Forelimb muscle (tissue), 1 donor: ENCODE results near the gene SYNGR3. TPM values are rescaled to one million over a fixed set of nuclear protein-coding genes. Genes with fewer than 3 reads are reported as not detected.

Source experiments
- DNase-seq: peaks from one replicate; pipeline ENCODE4 v3.0.0-alpha.2; 2013; ENCODE audit warnings: low read depth
- polyA plus RNA-seq: library from polyadenylated mRNA; unstranded; fragments of 120-200 nt; gene quantifications from one replicate; pipeline ENCODE4 v1.2.1, GENCODE V29; 2013; ENCODE audit not compliant: insufficient read length

Gene SYNGR3
- polyA plus RNA-seq, 1 donor, result 1.4 TPM

GRCh38 chr16:2042171-2042985 lies 52.6 kb downstream of the SYNGR3 start:
- no peak for DNase-seq

DNA sequence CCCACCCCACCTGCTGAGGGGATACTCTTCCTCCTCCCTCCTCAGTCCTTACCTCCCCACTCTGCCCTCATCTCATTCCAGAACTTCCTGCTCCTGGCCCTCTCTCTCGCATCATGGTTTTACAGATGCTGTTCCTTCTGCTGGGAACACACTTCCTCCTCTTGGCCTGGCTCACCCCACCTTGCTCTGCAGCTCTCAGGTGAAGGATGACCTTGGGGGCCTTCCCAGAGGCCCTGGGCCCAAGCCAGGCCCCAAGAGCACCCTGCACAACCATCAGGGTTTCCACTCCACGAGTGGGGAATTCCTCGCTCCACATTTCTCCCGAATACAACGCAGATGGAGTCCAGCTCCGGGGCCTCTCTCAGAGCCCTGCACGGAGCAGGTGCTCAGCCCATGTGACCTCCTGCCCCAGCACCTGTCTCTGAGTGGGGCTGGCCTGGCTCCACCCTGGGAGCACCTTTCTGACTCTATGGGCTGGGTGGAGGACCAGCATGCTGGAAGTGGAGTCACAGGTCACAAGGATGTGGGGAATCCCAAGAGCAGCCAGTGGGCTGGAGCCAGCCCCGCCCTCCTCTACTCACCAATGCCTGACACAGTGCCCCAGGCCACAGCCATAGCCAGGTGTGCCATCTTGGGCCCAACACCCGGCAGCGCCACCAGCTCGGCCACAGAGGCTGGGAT lies 53.4 kb downstream of the SYNGR3 start:
- no peak for DNase-seq

Other genes with a start within 250 kb of the SYNGR3 start
- gene NME3, start 218.4 kb upstream of the SYNGR3 start, polyA plus RNA-seq, result 19.5 TPM
- gene EME2, start 217.2 kb upstream of the SYNGR3 start, polyA plus RNA-seq, result 5.7 TPM
- gene MRPS34, start 216.8 kb upstream of the SYNGR3 start, polyA plus RNA-seq, result 42.5 TPM
- gene SPSB3, start 207.4 kb upstream of the SYNGR3 start, polyA plus RNA-seq, result 24.6 TPM
- 36.9 TPM for gene NUBP2, start 207.0 kb upstream of the SYNGR3 start, polyA plus RNA-seq
- gene IGFALS, start 196.3 kb upstream of the SYNGR3 start, polyA plus RNA-seq, result 0.44 TPM
- 44.3 TPM for gene HAGH, start 163.1 kb upstream of the SYNGR3 start, polyA plus RNA-seq
- gene FAHD1, start 162.8 kb upstream of the SYNGR3 start, polyA plus RNA-seq, result 21.3 TPM
- 0.57 TPM for gene MEIOB, start 117.8 kb upstream of the SYNGR3 start, polyA plus RNA-seq
- not detected for gene HS3ST6, start 71.6 kb upstream of the SYNGR3 start, polyA plus RNA-seq
- gene MSRB1, start 46.8 kb upstream of the SYNGR3 start, polyA plus RNA-seq, result 38.3 TPM
- gene RPL3L, start 35.3 kb upstream of the SYNGR3 start, polyA plus RNA-seq, result 56.0 TPM
- gene NDUFB10, start 30.4 kb upstream of the SYNGR3 start, polyA plus RNA-seq, result 121 TPM
- 3,325 TPM for gene RPS2, start 25.1 kb upstream of the SYNGR3 start, polyA plus RNA-seq
- not detected for gene RNF151, start 23.1 kb upstream of the SYNGR3 start, polyA plus RNA-seq
- 28.4 TPM for gene TBL3, start 17.9 kb upstream of the SYNGR3 start, polyA plus RNA-seq
- 1.4 TPM for gene NOXO1, start 8.5 kb upstream of the SYNGR3 start, polyA plus RNA-seq
- 16.2 TPM for gene GFER, start 5.8 kb upstream of the SYNGR3 start, polyA plus RNA-seq
- 24.9 TPM for gene ZNF598, start 19.9 kb downstream of the SYNGR3 start, polyA plus RNA-seq
- gene NPW, start 29.8 kb downstream of the SYNGR3 start, polyA plus RNA-seq, result 1.1 TPM
- gene NHERF2, start 36.9 kb downstream of the SYNGR3 start, polyA plus RNA-seq, result 36.7 TPM
- gene NTHL1, start 57.9 kb downstream of the SYNGR3 start, polyA plus RNA-seq, result 11.2 TPM
- gene TSC2, start 58.0 kb downstream of the SYNGR3 start, polyA plus RNA-seq, result 70.4 TPM
- 140 TPM for gene PKD1, start 145.9 kb downstream of the SYNGR3 start, polyA plus RNA-seq
- gene RAB26, start 158.7 kb downstream of the SYNGR3 start, polyA plus RNA-seq, result 1.0 TPM
- 43.7 TPM for gene TRAF7, start 165.8 kb downstream of the SYNGR3 start, polyA plus RNA-seq
- 2.3 TPM for gene CASKIN1, start 206.6 kb downstream of the SYNGR3 start, polyA plus RNA-seq
- gene MLST8, start 215.5 kb downstream of the SYNGR3 start, polyA plus RNA-seq, result 29.2 TPM
- gene BRICD5, start 220.9 kb downstream of the SYNGR3 start, polyA plus RNA-seq, result 6.2 TPM
- gene PGP, start 224.9 kb downstream of the SYNGR3 start, polyA plus RNA-seq, result 15.4 TPM
- 14.3 TPM for gene E4F1, start 233.6 kb downstream of the SYNGR3 start, polyA plus RNA-seq
- gene DNASE1L2, start 246.5 kb downstream of the SYNGR3 start, polyA plus RNA-seq, result 1.1 TPM